NCI-H2227 (cell line): ENCODE results near the gene KCNQ4.

Experiments used
- DNase-seq: peaks from one replicate; lab custom pipeline; 2025; ENCODE audit not compliant: unreplicated experiment; lab: John Stamatoyannopoulos, UW

The KCNQ4 gene

GRCh38 chr1:40887652-40888051 lies 104.1 kb downstream of the KCNQ4 start:
- DNase-seq = no peak
